ENCODE data around the gene DDX51. TPM values are rescaled to one million over a fixed set of nuclear protein-coding genes. Genes with fewer than 3 reads are reported as not detected.
A peak's percentile ranks its signal among the peaks of the same experiment; 100 is the strongest.

Gene DDX51
- total RNA-seq, 1 donor from 2014 or later, result 48.8 TPM

DNA sequence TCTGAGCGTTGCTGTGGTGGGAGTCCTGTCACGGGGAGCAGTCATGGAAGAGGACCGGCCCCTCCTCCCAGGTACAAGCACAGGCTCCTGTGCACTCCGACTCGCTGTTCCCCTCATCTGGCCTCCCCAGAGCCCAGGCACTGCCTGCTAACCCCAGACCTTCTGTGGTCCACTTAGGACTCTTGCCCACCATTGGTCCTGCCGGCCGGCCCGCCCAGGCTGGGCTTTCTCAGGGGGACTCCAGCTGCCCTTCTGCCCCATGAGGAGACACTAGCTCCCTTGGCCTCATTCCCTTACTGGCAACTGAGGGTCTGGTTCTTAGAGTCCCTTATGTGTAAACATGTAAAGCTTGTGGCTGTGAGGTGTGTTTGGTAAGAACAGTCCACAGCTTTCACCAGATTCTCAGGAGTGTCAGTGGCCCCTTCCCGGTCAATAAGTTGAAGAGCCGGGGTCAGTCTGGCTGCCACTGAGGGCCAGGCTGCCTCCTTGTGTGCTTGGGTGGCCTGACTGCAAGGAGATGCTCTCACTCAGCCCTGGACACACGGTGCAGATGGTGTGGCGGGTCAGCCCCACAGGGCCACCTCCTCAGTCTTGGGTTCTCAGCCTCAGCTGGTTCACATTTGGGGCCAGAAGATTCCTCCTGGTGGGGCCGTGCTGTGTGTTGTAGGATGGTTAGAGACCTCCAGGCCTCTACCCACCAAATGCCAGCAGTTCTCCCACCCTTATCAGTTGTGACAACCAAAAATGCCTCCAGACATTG is 43.6 kb downstream of the DDX51 start:
- intact Hi-C loops (cut with micrococcal nuclease), result no loop called here
- H3K36me3 Mint-ChIP-seq (ENCODE audit: low read depth), result peaks cover 23% of the 10 kb centered on the region
- H3K4me1 Mint-ChIP-seq (ENCODE audit: low read depth), result peaks cover 6% of the 10 kb centered on the region
- no peak overlapping the region for H3K27ac Mint-ChIP-seq
- DNase-seq (ENCODE audit: low spot score), result no peak
- peaks cover 14% of the 10 kb centered on the region for H3K9me3 Mint-ChIP-seq
- no peak overlapping the region for H3K4me3 Mint-ChIP-seq
- H3K27me3 Mint-ChIP-seq (ENCODE audit: insufficient read depth), result no peaks in the 10 kb centered on the region

DNA sequence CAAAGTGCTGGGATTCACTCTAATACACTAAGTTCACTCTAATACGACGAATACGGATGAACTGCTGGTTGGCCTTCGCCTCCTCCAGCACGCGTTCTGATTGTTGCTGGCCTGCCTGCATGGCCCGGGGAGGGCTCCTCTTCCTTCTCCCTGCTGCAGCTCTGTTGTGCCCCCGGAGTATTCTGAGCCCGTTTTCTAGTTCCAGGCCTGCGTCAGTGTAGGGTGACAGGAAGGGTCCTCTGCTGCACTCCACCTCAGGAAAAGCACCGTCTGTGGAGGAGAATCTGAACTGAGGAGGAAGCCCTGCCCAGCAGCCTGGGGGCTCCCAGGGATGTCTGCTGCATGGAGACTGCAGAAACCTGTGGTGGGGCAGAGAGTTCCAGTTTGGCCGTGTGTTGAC is 44.4 kb downstream of the DDX51 start:
- H3K27ac Mint-ChIP-seq, result no peak overlapping the region

DNA sequence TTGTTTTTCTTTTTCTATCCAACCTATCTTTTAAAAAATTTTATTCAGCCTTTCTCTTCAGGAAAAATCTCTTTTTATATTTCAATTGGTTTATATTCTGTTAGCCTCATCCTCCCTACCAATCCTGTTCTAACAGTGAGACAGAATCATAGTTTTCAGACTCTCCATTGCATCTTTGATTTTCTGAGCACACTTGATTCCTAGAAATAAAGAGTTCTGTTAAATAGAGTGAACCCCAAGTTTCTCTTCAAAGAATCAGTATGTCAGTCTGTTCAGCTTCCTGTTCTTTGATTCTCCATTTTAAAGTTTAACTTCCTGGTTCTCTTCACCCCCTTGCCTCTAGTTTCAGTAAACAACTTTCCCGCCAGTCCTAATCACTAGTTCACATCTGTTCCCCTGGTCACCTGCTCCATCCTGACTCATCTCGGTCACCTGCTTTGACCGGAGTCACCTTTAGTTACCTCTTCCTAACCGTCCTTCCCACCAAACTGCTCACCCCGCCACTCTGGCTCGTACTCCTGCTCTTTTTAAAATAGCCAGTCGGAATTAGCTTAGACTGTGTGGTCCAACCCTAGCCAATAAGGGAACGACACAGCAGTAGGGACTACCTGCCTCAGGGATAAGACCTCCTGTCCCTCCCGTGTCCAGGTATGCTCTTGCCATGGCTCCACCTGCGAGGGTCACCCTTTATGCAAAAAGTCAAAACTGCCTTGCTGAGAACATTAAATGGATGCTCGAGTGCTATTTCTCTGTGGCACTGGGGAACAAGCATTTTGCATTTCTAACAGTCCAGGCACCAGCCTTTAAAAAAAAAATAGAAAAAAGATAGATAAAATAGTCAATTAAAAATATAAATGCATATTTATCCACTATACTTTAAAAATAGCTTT is 48.4 kb downstream of the DDX51 start:
- H3K4me3 Mint-ChIP-seq, result no peak overlapping the region
- intact Hi-C loops (cut with micrococcal nuclease), result no loop called here
- H3K4me1 Mint-ChIP-seq (ENCODE audit: low read depth), result peaks cover 7% of the 10 kb centered on the region
- H3K36me3 Mint-ChIP-seq (ENCODE audit: low read depth), result peaks cover 25% of the 10 kb centered on the region
- no peak for DNase-seq (ENCODE audit: low spot score)
- H3K9me3 Mint-ChIP-seq, result peaks cover 15% of the 10 kb centered on the region
- H3K27ac Mint-ChIP-seq, result peak overlapping the region; percentile 49
- no peaks in the 10 kb centered on the region for H3K27me3 Mint-ChIP-seq (ENCODE audit: insufficient read depth)

More for the DNA sequence above, 44.4 kb downstream of the DDX51 start:
- Mint-ChIP-seq H3K9me3 (peaks cover 15% of the 10 kb centered on the region), H3K27me3 (ENCODE audit: insufficient read depth) (no peaks in the 10 kb centered on the region), H3K4me1 (ENCODE audit: low read depth) (peaks cover 7% of the 10 kb centered on the region), H3K4me3 (no peak overlapping the region), H3K36me3 (ENCODE audit: low read depth) (peaks cover 22% of the 10 kb centered on the region)
- DNase-seq (ENCODE audit: low spot score), result no peak
- intact Hi-C loops (cut with micrococcal nuclease), result no loop called here

DNA sequence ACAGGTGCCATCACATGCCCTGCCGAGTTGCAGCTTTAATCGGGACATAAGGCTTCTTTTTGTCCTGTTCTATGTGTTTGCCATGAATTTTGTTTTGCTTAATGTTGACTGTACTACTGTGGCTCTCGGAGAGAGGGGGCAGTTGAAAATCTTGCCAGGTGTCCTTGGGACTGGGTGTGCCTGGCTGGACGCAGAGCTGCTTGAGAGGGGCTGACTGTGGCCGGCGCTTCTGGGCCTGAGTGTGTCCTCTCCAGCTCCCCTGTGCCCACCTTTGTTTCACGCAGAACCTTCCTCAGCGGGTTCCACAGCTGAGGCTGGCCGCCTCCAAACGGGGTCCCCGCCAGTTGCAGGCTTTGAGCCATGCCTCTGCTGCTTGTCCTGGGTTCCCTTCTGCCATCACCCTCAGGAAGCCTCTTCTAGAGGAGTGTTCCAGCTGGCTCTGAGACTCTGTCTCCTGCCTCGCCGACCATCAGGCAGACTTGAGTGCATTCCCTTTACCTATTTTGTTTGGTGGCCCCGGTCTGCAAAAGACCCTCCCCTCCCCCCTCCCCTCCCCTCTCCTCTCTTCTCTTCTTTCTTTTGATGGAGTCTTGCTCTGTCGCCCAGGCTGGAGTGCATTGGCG is 49.7 kb downstream of the DDX51 start:
- H3K27me3 Mint-ChIP-seq (ENCODE audit: insufficient read depth), result no peaks in the 10 kb centered on the region
- H3K9me3 Mint-ChIP-seq, result peaks cover 15% of the 10 kb centered on the region
- H3K4me1 Mint-ChIP-seq (ENCODE audit: low read depth), result peaks cover 7% of the 10 kb centered on the region
- intact Hi-C loops (cut with micrococcal nuclease), result no loop called here
- no peak overlapping the region for H3K27ac Mint-ChIP-seq
- DNase-seq (ENCODE audit: low spot score), result no peak
- no peak overlapping the region for H3K4me3 Mint-ChIP-seq
- peaks cover 31% of the 10 kb centered on the region for H3K36me3 Mint-ChIP-seq (ENCODE audit: low read depth)

DNA sequence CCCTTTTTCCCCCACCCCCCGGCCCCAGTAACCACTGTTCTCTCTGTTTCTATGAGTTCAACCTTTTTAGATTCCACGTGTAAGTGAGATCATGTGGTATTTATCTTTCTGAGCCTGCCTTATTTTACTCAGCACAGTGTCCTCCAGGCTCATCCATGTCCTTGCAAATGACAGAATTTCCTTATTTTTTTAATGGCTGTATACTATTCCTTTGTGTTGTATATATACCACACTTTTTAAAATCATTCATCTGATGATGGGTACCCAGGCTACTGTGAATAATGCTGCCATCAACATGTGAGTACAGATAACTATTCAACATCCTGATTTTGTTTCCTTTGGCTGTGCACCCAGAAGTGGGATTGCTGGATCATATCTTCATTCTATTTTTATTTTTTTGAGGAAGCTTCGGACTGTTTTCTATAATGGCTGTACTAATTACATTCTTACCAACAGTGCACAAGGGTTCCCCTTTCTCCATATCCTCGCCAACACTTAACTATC is 54.7 kb downstream of the DDX51 start:
- intact Hi-C loops (cut with micrococcal nuclease), result loop anchor here (10.0 kb wide), 3 partner anchors 375 to 1215 kb away; partner anchors contain the start of genes RAN and SFSWAP
- no peaks in the 10 kb centered on the region for H3K27me3 Mint-ChIP-seq (ENCODE audit: insufficient read depth)
- H3K36me3 Mint-ChIP-seq (ENCODE audit: low read depth), result peaks cover 27% of the 10 kb centered on the region
- no peak overlapping the region for H3K27ac Mint-ChIP-seq
- no peak for DNase-seq (ENCODE audit: low spot score)
- H3K4me1 Mint-ChIP-seq (ENCODE audit: low read depth), result peaks cover 18% of the 10 kb centered on the region
- no peak overlapping the region for H3K4me3 Mint-ChIP-seq
- no peaks in the 10 kb centered on the region for H3K9me3 Mint-ChIP-seq

Other genes with a start within 250 kb of the DDX51 start
- 28.4 TPM in 2 replicates for gene ULK1, start 249.7 kb downstream of the DDX51 start, total RNA-seq
- 92.1 and 100.0 TPM in 2 replicates for gene PUS1, start 215.0 kb downstream of the DDX51 start, total RNA-seq
- gene EP400, start 194.4 kb downstream of the DDX51 start, total RNA-seq, result 66.6 TPM in 2 replicates
- 49.5 and 51.3 TPM in 2 replicates for gene NOC4L, start 138 bp upstream of the DDX51 start, total RNA-seq
- not detected in 2 replicates for gene GALNT9, start 185.3 kb upstream of the DDX51 start, total RNA-seq

All from activated T-helper 1 cell treated with anti-CD3 and anti-CD28 coated beads, Interleukin-12 subunit alpha, Interleukin-12 subunit beta, Interleukin-2, Interleukin-4 antibody, amounts not matched to agents 30 ng/mL and 10 ng/mL and 1 ng/mL, durations not matched to agents 14 hours and 24 hours and 36 hours (primary cell).